WTC11 (cell line): ENCODE results near the gene GTPBP3. TPM values are rescaled to one million over a fixed set of nuclear protein-coding genes. Genes with fewer than 3 reads are reported as not detected.

Experiments used
- ATAC-seq: fragments of 200-7000 bp; cut with Tn5 transposase; 2 replicates; pipeline ENCODE4 v1.10.0; 2021; ENCODE audit warnings: mild to moderate bottlenecking, moderate library complexity
- CTCF ChIA-PET: fragments of 300-600 bp; sonication (Branson Sonifier 250); formaldehyde crosslinking; loops from one replicate; lab custom pipeline; 2021; ENCODE audit warnings: antibody characterized with exemption; lab: Charles Lee
- POLR2A ChIA-PET: fragments of 350-600 bp; sonication (Branson Sonifier 250); formaldehyde crosslinking; loops from one replicate; lab custom pipeline; 2021; ENCODE audit warnings: antibody characterized with exemption; lab: Charles Lee
- DNase-seq: peaks from one replicate; pipeline ENCODE4 v3.0.0; 2021; ENCODE audit warnings: low spot score
- H3K27ac Mint-ChIP-seq: 2 replicates; pipeline ENCODE4 v1.8.0; 2021; ENCODE audit warnings: mixed read lengths
- H3K27me3 Mint-ChIP-seq: 2 replicates; pipeline ENCODE4 v1.8.0; 2021; ENCODE audit warnings: low read depth, mild to moderate bottlenecking, moderate library complexity, mixed read lengths
- H3K36me3 Mint-ChIP-seq: 2 replicates; pipeline ENCODE4 v1.8.0; 2021; ENCODE audit warnings: mixed read lengths
- H3K4me1 Mint-ChIP-seq: 2 replicates; pipeline ENCODE4 v1.8.0; 2022; ENCODE audit warnings: mixed read lengths
- H3K4me3 Mint-ChIP-seq: 2 replicates; pipeline ENCODE4 v1.8.0; 2021; ENCODE audit warnings: mild to moderate bottlenecking, moderate library complexity, mixed read lengths
- H3K9me3 Mint-ChIP-seq: 2 replicates; pipeline ENCODE4 v1.8.0; 2021; ENCODE audit warnings: mixed read lengths
- ATF3 ChIP-seq: sonication (generic); formaldehyde crosslinking; conservative IDR thresholded peaks from 2 replicates; pipeline ENCODE4 v1.8.1; 2022; ENCODE audit warnings: mild to moderate bottlenecking, missing genetic modification reagents
- CREM ChIP-seq: sonication (generic); formaldehyde crosslinking; IDR thresholded peaks from 2 replicates; pipeline ENCODE4 v1.8.1; 2022; ENCODE audit warnings: mild to moderate bottlenecking, missing genetic modification reagents, moderate library complexity
- E2F1 ChIP-seq: sonication (generic); formaldehyde crosslinking; IDR thresholded peaks from 2 replicates; pipeline ENCODE4 v1.8.0; 2022; ENCODE audit warnings: mild to moderate bottlenecking, missing genetic modification reagents
- ELF4 ChIP-seq: sonication (generic); formaldehyde crosslinking; IDR thresholded peaks from 2 replicates; pipeline ENCODE4 v1.8.1; 2022; ENCODE audit warnings: low read depth, mild to moderate bottlenecking, moderate library complexity, missing genetic modification reagents
- ETV6 ChIP-seq: sonication (generic); formaldehyde crosslinking; IDR thresholded peaks from 2 replicates; pipeline ENCODE4 v1.8.1; 2022; ENCODE audit warnings: mild to moderate bottlenecking, missing genetic modification reagents
- GRHL2 ChIP-seq: fragments of 250-450 bp; sonication (Bioruptor Pico); IDR thresholded peaks from 2 replicates; pipeline ENCODE4 v1.8.0; 2022; ENCODE audit warnings: mild to moderate bottlenecking, moderate library complexity; ENCODE audit not compliant: insufficient replicate concordance, severe bottlenecking
- HMGA2 ChIP-seq: fragments of 250-450 bp; sonication (Bioruptor Pico); IDR thresholded peaks from 2 replicates; pipeline ENCODE4 v1.4.0; 2021; ENCODE audit warnings: mild to moderate bottlenecking, moderate library complexity
- HMGXB4 ChIP-seq: sonication (generic); formaldehyde crosslinking; IDR thresholded peaks from 2 replicates; pipeline ENCODE4 v1.8.1; 2023; ENCODE audit warnings: mild to moderate bottlenecking, moderate library complexity, missing genetic modification reagents
- JAZF1 ChIP-seq: fragments of 250-450 bp; sonication (Bioruptor Pico); IDR thresholded peaks from 2 replicates; pipeline ENCODE4 v1.9.0; 2021; ENCODE audit warnings: moderate library complexity, mild to moderate bottlenecking, inconsistent platforms
- NR1H2 ChIP-seq: sonication (generic); formaldehyde crosslinking; IDR thresholded peaks from 2 replicates; pipeline ENCODE4 v1.9.0; 2021; ENCODE audit warnings: mild to moderate bottlenecking, moderate library complexity, missing genetic modification reagents
- SOX15 ChIP-seq: fragments of 250-450 bp; sonication (Bioruptor Pico); IDR thresholded peaks from 2 replicates; pipeline ENCODE4 v1.9.0; 2021; ENCODE audit warnings: mild to moderate bottlenecking
- TEAD4 ChIP-seq: sonication (generic); formaldehyde crosslinking; IDR thresholded peaks from 2 replicates; pipeline ENCODE4 v1.8.0; 2022; ENCODE audit warnings: mild to moderate bottlenecking, missing genetic modification reagents
- ZBTB21 ChIP-seq: sonication (generic); formaldehyde crosslinking; IDR thresholded peaks from 2 replicates; pipeline ENCODE4 v1.8.1; 2023; ENCODE audit warnings: mild to moderate bottlenecking, missing genetic modification reagents, borderline replicate concordance
- ZNF232 ChIP-seq: sonication (generic); formaldehyde crosslinking; IDR thresholded peaks from 2 replicates; pipeline ENCODE4 v1.8.0; 2022; ENCODE audit warnings: mild to moderate bottlenecking, missing genetic modification reagents
- ZNF423 ChIP-seq: fragments of 250-450 bp; sonication (Bioruptor Pico); IDR thresholded peaks from 2 replicates; pipeline ENCODE4 v2.1.2; 2022; ENCODE audit warnings: mild to moderate bottlenecking, moderate library complexity
- ZNF532 ChIP-seq: fragments of 250-450 bp; sonication (Bioruptor Pico); IDR thresholded peaks from 2 replicates; pipeline ENCODE4 v1.9.0; 2021; ENCODE audit warnings: mild to moderate bottlenecking, borderline replicate concordance
- total RNA-seq: library from RNA; stranded (reverse); gene quantifications from 3 replicates; pipeline ENCODE4 v1.2.3, GENCODE V29; 2021

Gene GTPBP3
- total RNA-seq, 1 experiment from 2014 or later: 93.0 TPM

GRCh38 chr19:17324357-17325114 is 12.8 kb upstream of the GTPBP3 start:
- H3K9me3 Mint-ChIP-seq: no peaks in the 10 kb centered on the region
- DNase-seq (no peak), ATAC-seq (no peak)
- H3K36me3 Mint-ChIP-seq: peaks cover 17% of the 10 kb centered on the region
- no peaks in the 10 kb centered on the region; the same call in 1 of the 2 replicates for H3K27me3 Mint-ChIP-seq
- H3K4me1 Mint-ChIP-seq: peaks cover 14% of the 10 kb centered on the region
- TF ChIP-seq ZNF423 (no peak), JAZF1 (CRISPR knock-in tag) (no peak), ELF4 (CRISPR knock-in tag) (no peak), ZNF532 (no peak)
- ChIA-PET CTCF (interaction anchor here (0.6 to 1.0 kb wide), 2 partner anchors 67 to 79 kb away, joined by 3 read pairs; no protein-coding TSS in a partner anchor), POLR2A (no interaction called here)
- H3K4me3 Mint-ChIP-seq: no peak overlapping the region
- H3K27ac Mint-ChIP-seq: no peak overlapping the region

GRCh38 chr19:17325133-17325532 is 12.2 kb upstream of the GTPBP3 start:
- ATAC-seq (no peak), DNase-seq (no peak)
- ChIA-PET CTCF (interaction anchor here (1.0 kb wide), 1 partner anchor 67 kb away, joined by 3 read pairs; no protein-coding TSS in a partner anchor), POLR2A (no interaction called here)
- Mint-ChIP-seq H3K27ac (no peak overlapping the region), H3K27me3 (peaks cover 2% of the 10 kb centered on the region; the same call in 1 of the 2 replicates), H3K36me3 (peaks cover 15% of the 10 kb centered on the region), H3K9me3 (no peaks in the 10 kb centered on the region), H3K4me3 (no peak overlapping the region), H3K4me1 (peaks cover 16% of the 10 kb centered on the region)
- TF ChIP-seq NR1H2 (no peak), SOX15 (CRISPR knock-in tag) (no peak), ATF3 (CRISPR knock-in tag) (no peak), ETV6 (CRISPR knock-in tag) (no peak), CREM (no peak), ZNF232 (no peak), HMGA2 (no peak), E2F1 (CRISPR knock-in tag) (no peak), GRHL2 (CRISPR knock-in tag) (no peak), HMGXB4 (CRISPR knock-in tag) (no peak), ZBTB21 (CRISPR knock-in tag) (no peak), TEAD4 (CRISPR knock-in tag) (no peak)
